Mammary epithelial cell (primary cell): ENCODE results near the gene CHTOP.

Experiments
- CTCF ChIP-seq, 2 donors: IDR thresholded peaks in 1 of 2; conservative IDR thresholded peaks in 1 of 2; 2 replicates each; pipeline ENCODE4 v1.5.1; 2011 to 2012; ENCODE audit warnings: inconsistent platforms in 2 of 2, low read length in 2 of 2, mild to moderate bottlenecking in 2 of 2, control low read depth in 1 of 2, low read depth in 1 of 2; ENCODE audit not compliant: insufficient read depth in 1 of 2; ENCODE audit errors: extremely low read depth in 1 of 2
- EZH2 ChIP-seq: IDR thresholded peaks from 2 replicates; pipeline ENCODE4 v1.6.1; 2012; ENCODE audit warnings: low read length, inconsistent platforms, borderline replicate concordance

GRCh38 chr1:153638261-153638660 lies 4.4 kb downstream of the CHTOP start:
- TF ChIP-seq CTCF (conservative IDR thresholded peaks at IDR 0.05 in 1 of 2, IDR thresholded peaks at IDR 0.05 in 1 of 2; ENCODE audit: extremely low read depth in 1 of 2, insufficient read depth in 1 of 2, low read depth in 1 of 2, low read length in 2 of 2): no peak
- no peak for TF ChIP-seq EZH2
